GM12873 (cell line): ENCODE results near the gene APH1B.

Experiments
- TF ChIP-seq, protein P1 (sequence below): IDR thresholded peaks from 2 replicates; pipeline ENCODE4 v1.5.1; 2012; ENCODE audit warnings: low read depth, mild to moderate bottlenecking, moderate library complexity, low read length, control low read depth; ENCODE audit not compliant: insufficient read depth; ENCODE audit errors: missing control alignments

The APH1B gene

DNA sequence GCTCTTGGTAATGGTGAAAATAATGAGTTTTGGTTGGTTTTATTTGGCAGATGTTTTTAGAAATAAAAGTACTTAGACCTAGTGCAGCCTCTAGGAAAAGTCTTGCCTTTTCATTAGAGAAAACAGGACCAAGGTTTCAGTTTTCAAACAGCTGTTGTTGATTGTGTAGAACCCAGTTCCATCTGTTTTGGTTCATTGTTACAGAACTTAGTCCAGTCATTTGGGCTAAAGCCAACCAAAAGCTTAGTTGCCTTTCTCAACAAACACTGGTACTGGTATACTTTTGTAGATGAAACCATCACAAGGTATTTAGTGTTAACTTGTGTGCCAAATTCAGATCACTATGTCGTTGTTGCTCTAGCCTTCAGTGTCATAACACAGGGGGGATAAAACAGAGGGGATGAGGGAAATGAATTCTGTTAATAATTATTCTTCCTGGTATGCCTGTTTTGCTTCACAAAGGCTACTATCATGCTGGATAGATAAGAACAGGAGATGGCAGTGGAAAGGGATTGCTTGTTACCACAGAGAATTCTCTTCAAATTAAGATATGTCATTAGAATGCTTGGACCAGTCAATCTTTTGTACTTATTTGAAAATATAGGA, 12.6 kb upstream of the APH1B start:
- TF ChIP-seq, protein P1, sequence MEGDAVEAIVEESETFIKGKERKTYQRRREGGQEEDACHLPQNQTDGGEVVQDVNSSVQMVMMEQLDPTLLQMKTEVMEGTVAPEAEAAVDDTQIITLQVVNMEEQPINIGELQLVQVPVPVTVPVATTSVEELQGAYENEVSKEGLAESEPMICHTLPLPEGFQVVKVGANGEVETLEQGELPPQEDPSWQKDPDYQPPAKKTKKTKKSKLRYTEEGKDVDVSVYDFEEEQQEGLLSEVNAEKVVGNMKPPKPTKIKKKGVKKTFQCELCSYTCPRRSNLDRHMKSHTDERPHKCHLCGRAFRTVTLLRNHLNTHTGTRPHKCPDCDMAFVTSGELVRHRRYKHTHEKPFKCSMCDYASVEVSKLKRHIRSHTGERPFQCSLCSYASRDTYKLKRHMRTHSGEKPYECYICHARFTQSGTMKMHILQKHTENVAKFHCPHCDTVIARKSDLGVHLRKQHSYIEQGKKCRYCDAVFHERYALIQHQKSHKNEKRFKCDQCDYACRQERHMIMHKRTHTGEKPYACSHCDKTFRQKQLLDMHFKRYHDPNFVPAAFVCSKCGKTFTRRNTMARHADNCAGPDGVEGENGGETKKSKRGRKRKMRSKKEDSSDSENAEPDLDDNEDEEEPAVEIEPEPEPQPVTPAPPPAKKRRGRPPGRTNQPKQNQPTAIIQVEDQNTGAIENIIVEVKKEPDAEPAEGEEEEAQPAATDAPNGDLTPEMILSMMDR: no peak

DNA sequence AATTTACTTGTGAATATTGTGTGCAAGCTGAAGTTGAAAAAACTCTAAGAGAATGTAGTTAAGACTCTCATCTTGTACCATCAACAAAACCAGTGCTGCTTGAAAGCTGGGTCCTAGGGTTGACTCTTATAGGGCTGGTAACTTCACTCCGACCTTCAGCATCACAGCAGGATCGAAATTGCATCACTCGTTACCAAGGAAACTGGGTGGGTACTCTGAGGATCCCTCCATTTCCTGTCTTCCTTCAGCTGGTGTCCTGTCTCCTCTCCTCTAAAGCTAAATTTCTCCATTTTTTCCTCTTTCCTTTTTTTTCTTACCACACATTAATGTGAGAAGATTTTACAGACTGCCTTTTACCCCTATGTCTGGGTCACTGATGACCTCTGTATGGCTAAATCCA, 3.0 kb upstream of the APH1B start:
- TF ChIP-seq, protein P1: no peak

DNA sequence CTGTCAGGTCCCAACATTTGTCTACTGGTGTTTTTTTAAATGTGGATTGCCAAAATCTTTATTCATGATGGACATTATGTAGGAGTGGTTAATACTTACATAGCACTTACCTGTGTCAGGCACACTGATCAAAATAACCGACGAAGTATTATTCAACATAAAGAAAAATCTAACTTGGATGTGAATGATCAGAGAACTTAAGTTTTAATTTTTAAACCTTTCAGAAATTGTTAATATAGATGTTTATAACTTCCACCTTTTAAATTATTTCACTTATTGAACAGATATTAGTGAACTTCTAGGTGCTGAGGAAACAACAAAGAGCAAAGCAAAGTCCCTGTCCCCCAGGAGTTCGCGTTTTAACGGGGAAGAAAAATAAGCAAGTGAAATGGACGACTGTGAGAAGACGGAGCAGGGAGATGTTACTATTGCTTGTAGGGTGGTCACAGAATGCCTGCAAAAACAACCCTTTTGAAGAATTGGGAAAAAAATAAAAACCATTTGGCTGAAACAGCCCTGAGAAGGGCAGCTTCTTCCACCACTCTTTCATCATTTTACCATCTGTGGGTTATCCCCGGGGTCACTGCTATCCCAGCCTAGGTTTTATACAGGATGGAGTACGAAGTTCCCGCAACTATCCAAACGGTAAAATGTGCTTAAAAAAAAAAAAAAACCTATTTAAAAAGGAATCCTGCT, 915 bp upstream of the APH1B start:
- TF ChIP-seq, protein P1: no peak

DNA sequence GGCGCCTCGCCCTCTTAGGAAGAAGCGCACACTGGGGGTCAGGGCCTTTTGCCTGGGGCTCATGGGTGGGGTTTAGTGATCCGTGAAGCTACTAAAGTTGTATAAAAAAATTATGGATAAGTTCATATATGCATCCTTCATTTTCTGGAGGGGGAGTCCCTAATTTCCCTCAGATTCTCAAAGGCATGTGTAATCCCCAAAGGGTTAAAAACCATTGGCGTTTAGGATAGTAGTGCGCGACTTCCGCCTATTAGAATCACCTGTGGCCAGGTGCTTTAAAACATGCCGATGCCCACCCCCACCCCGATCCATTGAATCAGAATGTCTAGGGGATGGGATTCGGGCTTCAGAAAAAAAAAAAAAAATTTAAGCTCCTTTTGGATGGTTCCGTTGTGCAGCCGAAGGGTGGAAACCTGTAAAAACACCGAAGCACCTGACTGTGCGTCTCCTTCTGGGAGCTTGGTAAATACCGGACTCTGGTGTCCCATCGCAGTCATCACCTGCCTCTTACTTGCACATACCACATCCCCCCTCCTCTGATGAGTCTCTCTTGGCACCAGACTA, 570 bp downstream of the APH1B start:
- TF ChIP-seq, protein P1: no peak

DNA sequence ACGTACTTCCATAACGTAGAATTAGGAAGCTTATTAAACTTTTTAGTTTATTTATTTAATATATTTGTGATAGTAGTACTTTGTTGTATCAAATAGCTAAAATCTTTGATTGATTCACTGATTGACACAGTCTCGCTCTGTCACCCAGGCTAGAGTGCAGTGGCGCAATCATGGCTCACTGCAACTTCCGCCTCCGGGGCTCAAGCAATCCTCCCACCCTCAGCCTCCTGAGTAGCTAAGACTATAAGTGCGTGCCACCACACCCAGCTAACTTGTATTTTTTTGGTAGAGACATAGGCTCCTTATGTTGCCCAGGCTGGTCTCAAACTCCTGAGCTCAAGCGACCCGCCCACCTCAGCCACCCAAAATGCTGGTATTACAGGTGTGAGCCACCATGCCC, 5.7 kb downstream of the APH1B start:
- TF ChIP-seq, protein P1: no peak

DNA sequence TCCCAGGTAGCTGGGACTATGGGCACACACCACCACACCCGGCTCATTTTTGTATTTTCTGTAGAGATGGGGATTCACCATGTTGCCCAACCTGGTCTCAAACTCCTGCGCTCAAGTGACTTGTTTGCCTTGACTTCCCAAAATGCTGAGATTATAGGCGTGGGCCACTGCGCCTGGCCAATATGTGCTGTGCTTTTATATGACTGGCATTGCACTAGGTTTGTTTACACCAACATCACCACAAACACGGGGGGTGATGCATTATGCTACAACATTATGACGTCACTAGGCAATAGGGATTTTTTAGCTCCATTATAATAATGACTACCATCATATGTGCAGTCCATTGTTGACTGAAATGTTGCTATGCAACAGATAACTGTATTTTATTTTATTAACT, 6.9 kb downstream of the APH1B start:
- TF ChIP-seq, protein P1: no peak

DNA sequence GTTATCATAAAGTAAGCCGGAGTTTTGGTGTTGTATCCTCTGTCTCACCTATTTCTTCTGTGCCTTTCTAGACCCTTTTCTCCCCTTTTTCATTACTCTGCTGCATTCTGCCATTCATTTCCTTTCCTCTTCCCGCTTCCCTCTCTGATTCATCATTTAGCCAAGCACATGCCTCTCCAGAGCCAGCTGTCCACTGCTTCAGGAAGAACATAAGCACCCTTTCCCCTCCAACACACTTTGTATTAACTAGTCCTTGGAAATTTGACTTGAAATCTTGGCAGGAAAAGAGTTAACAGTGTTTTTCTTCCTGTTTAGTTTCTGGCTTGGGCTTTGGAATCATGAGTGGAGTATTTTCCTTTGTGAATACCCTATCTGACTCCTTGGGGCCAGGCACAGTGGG, 9.7 kb downstream of the APH1B start:
- TF ChIP-seq, protein P1: no peak
